Measurements from ENCODE around the gene SLC6A17.

Gene SLC6A17

GRCh38 chr1:110150330-110151174, at the start of gene SLC6A17:
Gene SLC6A17 (plus strand): TSS chr1:110150494. CDS start chr1:110166930, 16,436 bp downstream.
- H3K27me3 ChIP-seq (replicated peaks) = peaks cover 13% of the 10 kb centered on the region
- peak; percentile 43 for DNase-seq
- no peak within 1 kb of the TSS for H3K27ac ChIP-seq
- H3K4me3 ChIP-seq (ENCODE audit: low read depth, low read length) = peak within 1 kb of the TSS; percentile 26
- H3K36me3 ChIP-seq (replicated peaks) = no peaks in the 10 kb centered on the region
- TF ChIP-seq CTCF (IDR thresholded peaks at IDR 0.05; ENCODE audit: low read depth, low read length, missing control alignments) = peak; percentile 26
- in situ Hi-C loops (cut with HindIII; ENCODE audit: low pct_ligation_motif_present, low sequenced_read_pairs) = no loop called here

DNA sequence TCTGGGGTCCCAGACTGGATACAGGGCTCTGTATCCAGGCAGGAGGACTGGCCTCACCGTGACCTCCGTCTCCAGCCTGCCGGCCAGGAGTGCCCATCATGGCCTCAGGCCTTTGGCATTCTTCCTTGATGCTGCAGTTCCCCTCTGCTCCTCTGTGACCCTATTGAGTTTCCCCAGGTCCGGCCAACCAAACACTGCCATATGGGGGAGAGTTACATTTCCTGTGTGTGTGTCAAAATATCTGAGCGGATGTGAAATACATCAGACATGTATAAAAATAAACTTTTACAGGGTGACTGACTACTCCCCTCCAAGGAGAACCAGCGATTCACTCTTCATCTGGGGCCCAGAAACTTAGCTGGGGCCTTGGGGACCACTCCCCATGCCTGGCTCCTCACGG, 48.2 kb upstream of the SLC6A17 start:
- Histone ChIP-seq H3K4me3 (ENCODE audit: low read depth, low read length) (no peak overlapping the region), H3K36me3 (replicated peaks) (no peaks in the 10 kb centered on the region), H3K27me3 (replicated peaks) (no peaks in the 10 kb centered on the region), H3K27ac (no peak overlapping the region)
- DNase-seq = no peak
- no peak for TF ChIP-seq CTCF (IDR thresholded peaks at IDR 0.05; ENCODE audit: low read depth, low read length, missing control alignments)
- in situ Hi-C loops (cut with HindIII; ENCODE audit: low pct_ligation_motif_present, low sequenced_read_pairs) = no loop called here

- Histone ChIP-seq H3K27ac (no peak overlapping the region), H3K36me3 (replicated peaks) (no peaks in the 10 kb centered on the region), H3K27me3 (replicated peaks) (no peaks in the 10 kb centered on the region), H3K4me3 (ENCODE audit: low read depth, low read length) (no peak overlapping the region)
- DNase-seq = peak; percentile 53
- in situ Hi-C loops (cut with HindIII; ENCODE audit: low pct_ligation_motif_present, low sequenced_read_pairs) = no loop called here
- TF ChIP-seq CTCF (IDR thresholded peaks at IDR 0.05; ENCODE audit: low read depth, low read length, missing control alignments) = peak; percentile 98
Observed at GRCh38 chr1:110106013-110106941, 44.0 kb upstream of the SLC6A17 start.

- no peak for DNase-seq
- Histone ChIP-seq H3K27ac (no peak overlapping the region), H3K27me3 (replicated peaks) (no peaks in the 10 kb centered on the region), H3K36me3 (replicated peaks) (no peaks in the 10 kb centered on the region), H3K4me3 (ENCODE audit: low read depth, low read length) (no peak overlapping the region)
- TF ChIP-seq CTCF (IDR thresholded peaks at IDR 0.05; ENCODE audit: low read depth, low read length, missing control alignments) = no peak
- in situ Hi-C loops (cut with HindIII; ENCODE audit: low pct_ligation_motif_present, low sequenced_read_pairs) = no loop called here
Observed at GRCh38 chr1:110107867-110108469, 42.3 kb upstream of the SLC6A17 start.

- no peak overlapping the region for H3K27ac ChIP-seq
- DNase-seq = no peak
- in situ Hi-C loops (cut with HindIII; ENCODE audit: low pct_ligation_motif_present, low sequenced_read_pairs) = no loop called here
- no peak for TF ChIP-seq CTCF (IDR thresholded peaks at IDR 0.05; ENCODE audit: low read depth, low read length, missing control alignments)
- H3K4me3 ChIP-seq (ENCODE audit: low read depth, low read length) = no peak overlapping the region
- H3K27me3 ChIP-seq (replicated peaks) = no peaks in the 10 kb centered on the region
- no peaks in the 10 kb centered on the region for H3K36me3 ChIP-seq (replicated peaks)
Observed at GRCh38 chr1:110111081-110111480, 39.2 kb upstream of the SLC6A17 start.
